SK-N-SH treated with all-trans-retinoic acid at 6 μM for 48 hours (cell line): ENCODE data around the gene DIP2B.

Source experiments
- ATAC-seq: fragments of 200-7000 bp; cut with Tn5 transposase; 3 replicates; pipeline ENCODE4 v1.9.1; 2020; ENCODE audit warnings: mild to moderate bottlenecking, moderate library complexity
- ARNTL ChIP-seq: fragments of 450-650 bp; formaldehyde crosslinking; IDR thresholded peaks from 2 replicates; pipeline ENCODE4 v1.5.0; 2020; ENCODE audit warnings: low read depth, mild to moderate bottlenecking, moderate library complexity, borderline replicate concordance
- BACH2 ChIP-seq: fragments of 250-450 bp; sonication (Bioruptor Pico); IDR thresholded peaks from 2 replicates; pipeline ENCODE4 v1.9.0; 2021; ENCODE audit warnings: mild to moderate bottlenecking, borderline replicate concordance
- CREB5 ChIP-seq: fragments of 250-450 bp; sonication (Bioruptor Pico); IDR thresholded peaks from 2 replicates; pipeline ENCODE4 v1.5.1; 2020; ENCODE audit warnings: low read depth, mild to moderate bottlenecking, moderate library complexity
- CSDC2 ChIP-seq: fragments of 250-450 bp; sonication (Bioruptor Pico); IDR thresholded peaks from 2 replicates; pipeline ENCODE4 v1.5.0; 2020; ENCODE audit warnings: mild to moderate bottlenecking, moderate library complexity
- ESRRG ChIP-seq: fragments of 250-450 bp; sonication (Bioruptor Pico); IDR thresholded peaks from 2 replicates; pipeline ENCODE4 v1.6.1; 2021; ENCODE audit warnings: mild to moderate bottlenecking
- GLIS3 ChIP-seq: fragments of 250-450 bp; sonication (Bioruptor Pico); IDR thresholded peaks from 2 replicates; pipeline ENCODE4 v1.5.0; 2020; ENCODE audit warnings: mild to moderate bottlenecking, moderate library complexity
- ISL1 ChIP-seq: fragments of 250-450 bp; sonication (Bioruptor Pico); IDR thresholded peaks from 2 replicates; pipeline ENCODE4 v2.1.2; 2022; ENCODE audit warnings: mild to moderate bottlenecking, moderate library complexity
- OSR1 ChIP-seq: fragments of 250-450 bp; sonication (Bioruptor Pico); IDR thresholded peaks from 2 replicates; pipeline ENCODE4 v1.8.0; 2022; ENCODE audit warnings: moderate library complexity, mild to moderate bottlenecking, inconsistent platforms
- PPARA ChIP-seq: fragments of 250-450 bp; sonication (Bioruptor Pico); IDR thresholded peaks from 2 replicates; pipeline ENCODE4 v1.5.0; 2020; ENCODE audit warnings: mild to moderate bottlenecking, borderline replicate concordance
- RARB ChIP-seq: fragments of 250-450 bp; sonication (Bioruptor Pico); IDR thresholded peaks from 2 replicates; pipeline ENCODE4 v1.8.0; 2021; ENCODE audit warnings: mild to moderate bottlenecking, moderate library complexity
- SNAI2 ChIP-seq: fragments of 250-450 bp; sonication (Bioruptor Pico); IDR thresholded peaks from 2 replicates; pipeline ENCODE4 v1.5.0; 2020; ENCODE audit warnings: mild to moderate bottlenecking, moderate library complexity
- TOX ChIP-seq: fragments of 250-450 bp; sonication (Bioruptor Pico); IDR thresholded peaks from 2 replicates; pipeline ENCODE4 v1.8.0; 2021; ENCODE audit warnings: mild to moderate bottlenecking, moderate library complexity, borderline replicate concordance
- ZFP3 ChIP-seq: fragments of 250-450 bp; sonication (Bioruptor Pico); IDR thresholded peaks from 2 replicates; pipeline ENCODE4 v1.5.0; 2020; ENCODE audit warnings: mild to moderate bottlenecking, moderate library complexity
- ZNF565 ChIP-seq: fragments of 450-650 bp; formaldehyde crosslinking; conservative IDR thresholded peaks from 2 replicates; pipeline ENCODE4 v1.5.0; 2020; ENCODE audit warnings: low read depth, mild to moderate bottlenecking, moderate library complexity
- ZNF70 ChIP-seq: fragments of 450-650 bp; formaldehyde crosslinking; IDR thresholded peaks from 2 replicates; pipeline ENCODE4 v1.5.0; 2020; ENCODE audit warnings: mild to moderate bottlenecking, moderate library complexity
- ZNF8 ChIP-seq: fragments of 450-650 bp; formaldehyde crosslinking; IDR thresholded peaks from 2 replicates; pipeline ENCODE4 v1.5.0; 2020; ENCODE audit warnings: mild to moderate bottlenecking, moderate library complexity
- TF ChIP-seq, protein P1 (sequence below): fragments of 250-450 bp; sonication (Bioruptor Pico); IDR thresholded peaks from 2 replicates; pipeline ENCODE4 v1.5.0; 2020; ENCODE audit warnings: mild to moderate bottlenecking, moderate library complexity
- TF ChIP-seq, protein P2 (sequence below): fragments of 250-450 bp; sonication (Bioruptor Pico); IDR thresholded peaks from 2 replicates; pipeline ENCODE4 v1.8.0; 2021; ENCODE audit warnings: low read depth, mild to moderate bottlenecking, moderate library complexity, borderline replicate concordance
- TF ChIP-seq, protein P3 (sequence below): fragments of 250-450 bp; sonication (Bioruptor Pico); IDR thresholded peaks from 2 replicates; pipeline ENCODE4 v1.5.1; 2021; ENCODE audit warnings: mild to moderate bottlenecking, moderate library complexity
- TF ChIP-seq, protein P4 (sequence below): fragments of 250-450 bp; sonication (Bioruptor Pico); IDR thresholded peaks from 2 replicates; pipeline ENCODE4 v1.8.0; 2020; ENCODE audit warnings: mild to moderate bottlenecking, moderate library complexity, borderline replicate concordance

Gene DIP2B

DNA sequence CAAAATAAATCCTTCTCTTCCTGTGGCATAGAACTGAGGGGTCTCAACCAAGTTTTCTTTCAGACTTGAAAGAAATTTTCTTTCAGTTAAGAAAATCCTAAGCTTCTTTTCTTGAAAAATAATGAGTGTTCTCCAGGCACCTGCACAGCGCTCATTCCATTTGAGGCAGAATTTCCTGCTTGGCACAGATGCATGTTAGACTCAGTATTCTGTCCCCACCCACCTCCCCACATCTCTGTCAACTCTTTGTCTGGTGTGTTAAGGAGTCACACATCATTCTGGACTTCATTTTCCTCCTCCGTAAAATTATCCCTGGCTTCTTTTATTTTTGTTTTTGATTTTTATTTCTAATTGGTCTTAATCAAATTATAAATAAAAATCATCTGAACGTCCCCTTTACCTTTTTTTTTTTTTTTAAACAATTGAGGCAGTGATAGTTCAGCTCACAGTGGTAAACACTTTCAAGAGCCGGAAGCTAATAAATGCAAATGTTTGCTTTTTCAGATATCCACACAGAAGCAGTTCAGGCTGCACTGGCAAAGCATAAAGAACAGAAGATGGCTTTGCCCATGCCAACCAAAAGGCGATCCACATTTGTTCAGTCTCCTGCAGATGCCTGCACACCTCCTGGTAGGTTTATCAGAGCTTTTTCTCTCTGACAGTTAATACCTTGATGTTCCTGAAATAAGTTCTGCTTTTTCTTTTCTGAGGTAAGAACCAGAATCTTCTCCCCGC lies 155.1 kb downstream of the DIP2B start:
- no peak for ATAC-seq
- TF ChIP-seq TOX (no peak), RARB (no peak), CSDC2 (CRISPR knock-in tag) (no peak), CREB5 (CRISPR knock-in tag) (no peak), ARNTL (CRISPR knock-in tag) (no peak), ISL1 (CRISPR knock-in tag) (no peak), SNAI2 (CRISPR knock-in tag) (no peak), ZNF565 (CRISPR knock-in tag) (no peak), BACH2 (no peak), ZNF70 (CRISPR knock-in tag) (no peak), OSR1 (CRISPR knock-in tag) (no peak), ESRRG (no peak)
- TF ChIP-seq, protein P1, sequence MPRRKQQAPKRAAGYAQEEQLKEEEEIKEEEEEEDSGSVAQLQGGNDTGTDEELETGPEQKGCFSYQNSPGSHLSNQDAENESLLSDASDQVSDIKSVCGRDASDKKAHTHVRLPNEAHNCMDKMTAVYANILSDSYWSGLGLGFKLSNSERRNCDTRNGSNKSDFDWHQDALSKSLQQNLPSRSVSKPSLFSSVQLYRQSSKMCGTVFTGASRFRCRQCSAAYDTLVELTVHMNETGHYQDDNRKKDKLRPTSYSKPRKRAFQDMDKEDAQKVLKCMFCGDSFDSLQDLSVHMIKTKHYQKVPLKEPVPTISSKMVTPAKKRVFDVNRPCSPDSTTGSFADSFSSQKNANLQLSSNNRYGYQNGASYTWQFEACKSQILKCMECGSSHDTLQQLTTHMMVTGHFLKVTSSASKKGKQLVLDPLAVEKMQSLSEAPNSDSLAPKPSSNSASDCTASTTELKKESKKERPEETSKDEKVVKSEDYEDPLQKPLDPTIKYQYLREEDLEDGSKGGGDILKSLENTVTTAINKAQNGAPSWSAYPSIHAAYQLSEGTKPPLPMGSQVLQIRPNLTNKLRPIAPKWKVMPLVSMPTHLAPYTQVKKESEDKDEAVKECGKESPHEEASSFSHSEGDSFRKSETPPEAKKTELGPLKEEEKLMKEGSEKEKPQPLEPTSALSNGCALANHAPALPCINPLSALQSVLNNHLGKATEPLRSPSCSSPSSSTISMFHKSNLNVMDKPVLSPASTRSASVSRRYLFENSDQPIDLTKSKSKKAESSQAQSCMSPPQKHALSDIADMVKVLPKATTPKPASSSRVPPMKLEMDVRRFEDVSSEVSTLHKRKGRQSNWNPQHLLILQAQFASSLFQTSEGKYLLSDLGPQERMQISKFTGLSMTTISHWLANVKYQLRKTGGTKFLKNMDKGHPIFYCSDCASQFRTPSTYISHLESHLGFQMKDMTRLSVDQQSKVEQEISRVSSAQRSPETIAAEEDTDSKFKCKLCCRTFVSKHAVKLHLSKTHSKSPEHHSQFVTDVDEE (CRISPR knock-in tag): no peak

DNA sequence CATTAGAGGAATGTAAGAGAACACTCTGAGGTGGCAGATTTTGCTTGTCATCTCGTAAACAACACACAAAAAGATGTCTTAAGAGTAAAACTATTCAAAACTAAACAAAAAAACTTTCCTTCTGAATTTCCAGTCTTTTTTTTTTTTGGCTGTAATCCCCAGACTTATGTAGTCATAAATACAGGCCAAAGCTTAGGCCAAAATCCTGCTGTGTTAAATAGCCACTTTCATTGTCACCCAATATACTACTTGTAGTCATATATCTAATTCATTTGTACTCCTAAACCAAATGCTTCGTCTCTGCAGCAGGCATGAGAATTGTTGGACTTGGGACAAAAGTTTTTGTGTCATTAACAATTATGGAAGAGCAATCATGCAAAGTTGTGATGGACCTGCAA lies 155.6 kb downstream of the DIP2B start:
- ATAC-seq: no peak
- TF ChIP-seq CSDC2 (CRISPR knock-in tag) (no peak), RARB (no peak), ZNF8 (CRISPR knock-in tag) (no peak), CREB5 (CRISPR knock-in tag) (no peak), OSR1 (CRISPR knock-in tag) (no peak)
- TF ChIP-seq, protein P2, sequence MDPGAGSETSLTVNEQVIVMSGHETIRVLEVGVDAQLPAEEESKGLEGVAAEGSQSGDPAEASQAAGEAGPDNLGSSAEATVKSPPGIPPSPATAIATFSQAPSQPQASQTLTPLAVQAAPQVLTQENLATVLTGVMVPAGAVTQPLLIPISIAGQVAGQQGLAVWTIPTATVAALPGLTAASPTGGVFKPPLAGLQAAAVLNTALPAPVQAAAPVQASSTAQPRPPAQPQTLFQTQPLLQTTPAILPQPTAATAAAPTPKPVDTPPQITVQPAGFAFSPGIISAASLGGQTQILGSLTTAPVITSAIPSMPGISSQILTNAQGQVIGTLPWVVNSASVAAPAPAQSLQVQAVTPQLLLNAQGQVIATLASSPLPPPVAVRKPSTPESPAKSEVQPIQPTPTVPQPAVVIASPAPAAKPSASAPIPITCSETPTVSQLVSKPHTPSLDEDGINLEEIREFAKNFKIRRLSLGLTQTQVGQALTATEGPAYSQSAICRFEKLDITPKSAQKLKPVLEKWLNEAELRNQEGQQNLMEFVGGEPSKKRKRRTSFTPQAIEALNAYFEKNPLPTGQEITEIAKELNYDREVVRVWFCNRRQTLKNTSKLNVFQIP: no peak
- TF ChIP-seq, protein P3, sequence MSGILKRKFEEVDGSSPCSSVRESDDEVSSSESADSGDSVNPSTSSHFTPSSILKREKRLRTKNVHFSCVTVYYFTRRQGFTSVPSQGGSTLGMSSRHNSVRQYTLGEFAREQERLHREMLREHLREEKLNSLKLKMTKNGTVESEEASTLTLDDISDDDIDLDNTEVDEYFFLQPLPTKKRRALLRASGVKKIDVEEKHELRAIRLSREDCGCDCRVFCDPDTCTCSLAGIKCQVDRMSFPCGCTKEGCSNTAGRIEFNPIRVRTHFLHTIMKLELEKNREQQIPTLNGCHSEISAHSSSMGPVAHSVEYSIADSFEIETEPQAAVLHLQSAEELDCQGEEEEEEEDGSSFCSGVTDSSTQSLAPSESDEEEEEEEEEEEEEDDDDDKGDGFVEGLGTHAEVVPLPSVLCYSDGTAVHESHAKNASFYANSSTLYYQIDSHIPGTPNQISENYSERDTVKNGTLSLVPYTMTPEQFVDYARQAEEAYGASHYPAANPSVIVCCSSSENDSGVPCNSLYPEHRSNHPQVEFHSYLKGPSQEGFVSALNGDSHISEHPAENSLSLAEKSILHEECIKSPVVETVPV: no peak

- no peak for ATAC-seq
- TF ChIP-seq TOX (no peak), SNAI2 (CRISPR knock-in tag) (no peak), GLIS3 (CRISPR knock-in tag) (no peak), ZNF8 (CRISPR knock-in tag) (no peak), OSR1 (CRISPR knock-in tag) (no peak), RARB (no peak), PPARA (CRISPR knock-in tag) (no peak), ZNF565 (CRISPR knock-in tag) (no peak), ISL1 (CRISPR knock-in tag) (no peak), ZFP3 (CRISPR knock-in tag) (no peak)
- TF ChIP-seq, protein P4, sequence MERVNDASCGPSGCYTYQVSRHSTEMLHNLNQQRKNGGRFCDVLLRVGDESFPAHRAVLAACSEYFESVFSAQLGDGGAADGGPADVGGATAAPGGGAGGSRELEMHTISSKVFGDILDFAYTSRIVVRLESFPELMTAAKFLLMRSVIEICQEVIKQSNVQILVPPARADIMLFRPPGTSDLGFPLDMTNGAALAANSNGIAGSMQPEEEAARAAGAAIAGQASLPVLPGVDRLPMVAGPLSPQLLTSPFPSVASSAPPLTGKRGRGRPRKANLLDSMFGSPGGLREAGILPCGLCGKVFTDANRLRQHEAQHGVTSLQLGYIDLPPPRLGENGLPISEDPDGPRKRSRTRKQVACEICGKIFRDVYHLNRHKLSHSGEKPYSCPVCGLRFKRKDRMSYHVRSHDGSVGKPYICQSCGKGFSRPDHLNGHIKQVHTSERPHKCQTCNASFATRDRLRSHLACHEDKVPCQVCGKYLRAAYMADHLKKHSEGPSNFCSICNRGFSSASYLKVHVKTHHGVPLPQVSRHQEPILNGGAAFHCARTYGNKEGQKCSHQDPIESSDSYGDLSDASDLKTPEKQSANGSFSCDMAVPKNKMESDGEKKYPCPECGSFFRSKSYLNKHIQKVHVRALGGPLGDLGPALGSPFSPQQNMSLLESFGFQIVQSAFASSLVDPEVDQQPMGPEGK: no peak
- TF ChIP-seq, protein P3: no peak
- TF ChIP-seq, protein P1 (CRISPR knock-in tag): no peak
Measured at GRCh38 chr12:50661300-50662115, 156.7 kb downstream of the DIP2B start.
